ENCODE data around the gene PPP5C.

GRCh38 chr19:46317339-46317738, 29.5 kb upstream of the PPP5C start:
- no peak for TF ChIP-seq CTCF (IDR thresholded peaks at IDR 0.05)
- TF ChIP-seq POLR2A (IDR thresholded peaks at IDR 0.05): no peak
